Fibroblast of mammary gland (primary cell): ENCODE data around the gene RAD54L.
"Not testable (repeated sequence)": the region's sequence is repeated elsewhere in the genome, so short reads cannot be mapped to it uniquely, and the experiment has no call there.

Experiments
- DNase-seq: peaks from one replicate; pipeline ENCODE4 v3.0.0-alpha.2; 2010; ENCODE audit warnings: low read depth
- H3K4me3 ChIP-seq: 2 replicates; pipeline ENCODE4 v1.5.1; 2011; ENCODE audit warnings: low read depth, mild to moderate bottlenecking, low read length, moderate library complexity; ENCODE audit not compliant: control insufficient read depth
- TF ChIP-seq, protein P1 (sequence below): conservative IDR thresholded peaks from 2 replicates; pipeline ENCODE4 v1.5.1; 2011; ENCODE audit warnings: low read depth, low read length, inconsistent platforms; ENCODE audit not compliant: control insufficient read depth, insufficient read depth

The RAD54L gene

DNA sequence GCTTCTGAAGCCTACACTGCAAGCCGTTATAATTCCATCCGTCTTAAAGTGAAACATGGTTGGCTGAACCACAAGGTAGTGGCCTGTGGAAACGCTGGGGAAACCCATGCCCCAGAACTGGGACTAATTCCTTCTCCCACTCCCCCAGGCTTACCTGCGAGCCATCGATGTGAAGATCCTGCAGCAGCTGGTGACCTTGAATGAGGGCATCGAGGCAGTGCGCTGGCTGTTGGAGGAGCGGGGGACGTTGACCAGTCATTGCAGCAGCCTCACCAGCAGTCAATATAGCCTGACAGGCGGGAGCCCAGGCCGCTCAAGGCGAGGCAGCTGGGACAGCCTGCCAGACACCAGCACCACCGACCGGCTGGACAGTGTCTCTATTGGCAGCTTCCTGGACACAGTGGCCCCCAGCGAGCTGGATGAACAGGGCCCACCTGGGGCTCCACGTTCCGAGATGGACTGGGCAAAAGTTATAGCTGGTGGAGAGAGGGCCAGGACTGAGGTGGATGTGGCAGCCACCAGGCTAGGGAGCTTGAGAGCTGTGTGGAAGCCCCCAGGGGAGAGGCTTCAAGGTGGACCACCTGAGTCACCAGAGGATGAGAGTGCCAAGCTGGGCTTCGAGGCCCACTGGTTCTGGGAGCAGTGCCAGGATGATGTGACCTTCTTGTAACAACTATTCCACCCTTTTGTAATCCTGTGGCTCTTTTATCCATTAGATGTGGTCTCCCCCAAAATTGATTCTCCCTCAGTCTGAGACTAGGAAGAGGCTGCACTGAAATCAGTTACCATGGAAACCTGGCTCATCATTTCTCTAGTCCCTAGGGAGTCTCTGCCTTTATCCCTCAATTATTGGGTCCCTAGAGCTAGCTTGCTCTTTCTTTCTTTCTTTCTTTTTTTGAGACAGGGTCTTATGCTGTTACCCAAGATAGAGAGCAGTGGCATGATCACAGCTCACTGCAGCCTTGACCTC, 27.7 kb upstream of the RAD54L start:
- H3K4me3 ChIP-seq: no peak overlapping the region
- TF ChIP-seq, protein P1, sequence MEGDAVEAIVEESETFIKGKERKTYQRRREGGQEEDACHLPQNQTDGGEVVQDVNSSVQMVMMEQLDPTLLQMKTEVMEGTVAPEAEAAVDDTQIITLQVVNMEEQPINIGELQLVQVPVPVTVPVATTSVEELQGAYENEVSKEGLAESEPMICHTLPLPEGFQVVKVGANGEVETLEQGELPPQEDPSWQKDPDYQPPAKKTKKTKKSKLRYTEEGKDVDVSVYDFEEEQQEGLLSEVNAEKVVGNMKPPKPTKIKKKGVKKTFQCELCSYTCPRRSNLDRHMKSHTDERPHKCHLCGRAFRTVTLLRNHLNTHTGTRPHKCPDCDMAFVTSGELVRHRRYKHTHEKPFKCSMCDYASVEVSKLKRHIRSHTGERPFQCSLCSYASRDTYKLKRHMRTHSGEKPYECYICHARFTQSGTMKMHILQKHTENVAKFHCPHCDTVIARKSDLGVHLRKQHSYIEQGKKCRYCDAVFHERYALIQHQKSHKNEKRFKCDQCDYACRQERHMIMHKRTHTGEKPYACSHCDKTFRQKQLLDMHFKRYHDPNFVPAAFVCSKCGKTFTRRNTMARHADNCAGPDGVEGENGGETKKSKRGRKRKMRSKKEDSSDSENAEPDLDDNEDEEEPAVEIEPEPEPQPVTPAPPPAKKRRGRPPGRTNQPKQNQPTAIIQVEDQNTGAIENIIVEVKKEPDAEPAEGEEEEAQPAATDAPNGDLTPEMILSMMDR: no peak
- DNase-seq: peak; percentile 14

DNA sequence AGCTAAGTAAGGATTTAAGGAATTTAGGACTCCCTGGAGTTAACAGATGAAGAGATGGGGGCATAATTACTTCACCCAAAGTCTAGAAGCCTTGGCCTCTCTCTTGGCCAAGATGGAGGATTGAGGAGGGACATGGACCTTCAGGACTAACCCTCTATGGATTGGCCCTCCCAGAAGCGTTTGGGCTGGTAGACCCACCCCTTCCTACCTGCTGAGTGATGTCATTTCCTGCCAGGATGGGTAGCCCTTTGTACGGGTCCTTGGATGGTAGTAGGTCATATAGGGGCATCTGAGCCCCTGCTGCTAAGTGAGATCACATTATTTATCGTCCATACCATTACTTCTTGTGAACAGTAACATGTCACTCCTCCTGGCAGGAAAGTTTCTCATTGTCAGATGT, 26.8 kb upstream of the RAD54L start:
- DNase-seq: no peak
- no peak overlapping the region for H3K4me3 ChIP-seq
- TF ChIP-seq, protein P1: no peak

DNA sequence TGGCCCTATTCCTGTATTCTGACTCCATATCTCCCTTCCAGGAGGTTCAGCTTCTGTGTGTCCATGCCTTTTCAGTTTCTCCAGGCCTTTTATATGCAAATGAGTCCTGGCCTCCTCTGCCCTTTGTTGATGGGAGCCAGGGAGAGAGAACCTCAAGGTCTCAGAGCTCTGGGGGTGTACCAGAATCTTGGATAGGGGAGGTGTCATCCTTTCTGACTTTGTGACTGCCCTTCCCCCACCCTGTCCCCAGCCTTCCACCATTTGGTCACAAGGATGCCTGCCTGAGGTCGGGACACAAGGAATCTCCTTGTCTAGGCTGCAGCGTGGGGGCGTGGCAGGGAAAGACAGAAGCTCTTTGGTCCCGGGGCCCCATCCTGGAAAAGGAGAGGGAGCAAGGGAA, 25.8 kb upstream of the RAD54L start:
- DNase-seq: no peak
- H3K4me3 ChIP-seq: no peak overlapping the region
- TF ChIP-seq, protein P1: no peak

DNA sequence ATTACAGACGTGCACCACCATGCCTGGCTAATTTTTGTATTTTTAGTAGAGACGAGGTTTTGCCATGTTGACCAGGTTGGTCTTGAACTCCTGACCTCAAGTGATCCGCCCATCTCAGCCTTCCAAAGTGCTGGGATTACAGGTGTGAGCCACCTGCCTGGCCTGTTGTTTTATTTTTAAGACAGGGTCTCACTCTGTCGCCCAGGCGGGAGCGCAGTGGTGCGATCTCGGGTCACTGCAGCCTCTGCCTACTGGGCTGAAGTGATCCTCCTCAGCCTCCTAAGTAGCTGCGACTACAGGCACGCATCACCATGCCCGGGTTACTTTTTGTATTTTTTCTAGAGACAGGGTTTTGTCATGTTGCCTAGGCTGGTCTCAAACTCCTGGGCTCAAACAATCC, 24.5 kb upstream of the RAD54L start:
- not testable (repeated sequence) for H3K4me3 ChIP-seq, DNase-seq

DNA sequence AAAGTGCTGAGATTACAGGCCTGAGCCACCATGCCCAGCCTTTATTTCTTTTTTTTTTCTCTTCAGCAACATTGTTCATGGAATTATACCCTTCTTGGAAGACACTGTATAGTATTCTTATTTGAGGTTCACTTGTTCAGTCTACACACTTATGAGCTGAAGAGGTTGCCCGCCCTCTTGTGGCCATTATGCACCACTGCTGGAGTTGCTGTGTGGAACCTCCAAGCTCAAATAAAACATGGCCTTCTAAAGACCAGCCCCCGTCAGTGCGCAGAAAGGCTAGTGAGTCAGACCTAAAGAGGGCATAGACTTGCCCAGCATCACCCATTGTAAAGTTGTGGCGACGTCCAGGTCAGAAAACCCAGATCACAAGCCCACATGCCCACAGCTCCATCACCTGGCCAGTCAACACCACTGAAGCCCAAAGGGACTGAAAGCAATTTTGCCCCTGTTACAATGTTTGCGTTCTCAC, 24.1 kb upstream of the RAD54L start:
- peak; percentile 90 for DNase-seq
- TF ChIP-seq, protein P1: peak; percentile 93
- H3K4me3 ChIP-seq: no peak overlapping the region

DNA sequence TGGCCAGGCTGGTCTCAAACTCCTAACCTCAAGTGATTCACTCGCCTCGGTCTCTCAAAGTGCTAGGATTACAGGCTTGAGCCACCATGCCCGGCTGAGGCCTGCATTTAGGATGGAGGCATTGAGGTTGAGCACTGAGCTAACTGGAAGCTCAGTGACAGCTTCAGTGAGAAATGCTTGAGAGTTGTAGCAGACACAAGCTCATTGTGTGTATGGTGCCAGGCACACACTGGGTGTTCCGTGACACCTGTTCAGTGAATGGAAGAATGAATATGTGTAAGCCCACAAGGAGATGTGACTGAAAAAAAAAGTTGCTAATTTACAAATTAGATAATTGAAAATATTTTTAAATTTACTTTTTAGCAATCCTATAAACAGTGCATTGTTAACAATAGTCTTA, 22.6 kb upstream of the RAD54L start:
- no peak for DNase-seq
- H3K4me3 ChIP-seq: no peak overlapping the region
- TF ChIP-seq, protein P1: no peak

DNA sequence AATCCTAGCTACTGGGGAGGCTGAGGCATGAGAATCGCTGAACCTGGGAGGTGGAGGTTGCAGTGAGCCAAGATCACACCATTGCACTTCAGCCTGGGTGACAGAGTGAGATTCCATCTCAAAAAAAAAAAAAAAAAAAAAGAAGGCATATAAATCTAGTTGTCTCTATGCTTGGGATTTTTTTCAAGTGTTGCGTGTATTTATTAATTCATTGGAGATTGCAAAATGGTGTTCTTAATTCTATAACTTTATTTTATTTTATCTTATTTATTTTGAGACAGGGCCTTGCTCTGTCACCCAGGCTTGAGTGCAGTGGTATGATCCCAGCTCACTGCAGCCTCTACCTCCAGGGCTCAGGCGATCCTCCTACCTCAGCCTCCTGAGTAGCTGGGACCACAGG, 16.3 kb upstream of the RAD54L start:
- DNase-seq, H3K4me3 ChIP-seq: not testable (repeated sequence)
